Activated gamma-delta T cell treated with anti-CD3 and anti-CD28 coated beads, Interleukin-2, amount 50 U/mL, for 16 hours (primary cell): ENCODE data around the gene ABT1.

ENCODE experiments used
- DNase-seq: peaks from one replicate; pipeline ENCODE4 v3.0.0-alpha.2; 2020; ENCODE audit warnings: low read depth

The ABT1 gene

GRCh38 chr6:26575494-26575939 lies 21.2 kb upstream of the ABT1 start:
- DNase-seq, result no peak

GRCh38 chr6:26576407-26576843 lies 20.3 kb upstream of the ABT1 start:
- no peak for DNase-seq

- no peak for DNase-seq
Observed at GRCh38 chr6:26576929-26577719, 19.6 kb upstream of the ABT1 start.

GRCh38 chr6:26577720-26578072 lies 19.1 kb upstream of the ABT1 start:
- DNase-seq, result no peak

GRCh38 chr6:26578279-26578678 lies 18.5 kb upstream of the ABT1 start:
- no peak for DNase-seq

GRCh38 chr6:26578741-26579140 lies 18.0 kb upstream of the ABT1 start:
- DNase-seq, result no peak

GRCh38 chr6:26581164-26581915 lies 15.4 kb upstream of the ABT1 start:
- no peak for DNase-seq

GRCh38 chr6:26588965-26589364 lies 7.8 kb upstream of the ABT1 start:
- no peak for DNase-seq

GRCh38 chr6:26592649-26593048 lies 4.1 kb upstream of the ABT1 start:
- DNase-seq, result no peak

GRCh38 chr6:26593278-26594130 lies 3.2 kb upstream of the ABT1 start:
- DNase-seq, result no peak

GRCh38 chr6:26594131-26594498 lies 2.6 kb upstream of the ABT1 start:
- no peak for DNase-seq

GRCh38 chr6:26594730-26595632 lies 1.8 kb upstream of the ABT1 start:
- no peak for DNase-seq

- peak; percentile 81 for DNase-seq
Observed at GRCh38 chr6:26595669-26596269, 984 bp upstream of the ABT1 start.

- DNase-seq, result no peak
Observed at GRCh38 chr6:26597389-26597766, 625 bp downstream of the ABT1 start.

- no peak for DNase-seq
Observed at GRCh38 chr6:26597821-26598220, 1.1 kb downstream of the ABT1 start.

- DNase-seq, result no peak
Observed at GRCh38 chr6:26598267-26598666, 1.5 kb downstream of the ABT1 start.

- no peak for DNase-seq
Observed at GRCh38 chr6:26599134-26599533, 2.4 kb downstream of the ABT1 start.

- no peak for DNase-seq
Observed at GRCh38 chr6:26599591-26599990, 2.8 kb downstream of the ABT1 start.

- no peak for DNase-seq
Observed at GRCh38 chr6:26600759-26601158, 4.0 kb downstream of the ABT1 start.

GRCh38 chr6:26602262-26602661 lies 5.5 kb downstream of the ABT1 start:
- DNase-seq, result no peak

- DNase-seq, result no peak
Observed at GRCh38 chr6:26604026-26604425, 7.3 kb downstream of the ABT1 start.
